ENCODE measurements around the gene B3GAT1.

B3GAT1 gene

GRCh38 chr11:134406264-134407185 is 5.5 kb downstream of the B3GAT1 start:
- Histone ChIP-seq H3K9ac (ENCODE audit: low read length) (no peak overlapping the region), H3K4me3 (ENCODE audit: low read length) (no peak overlapping the region), H3K9me3 (ENCODE audit: control insufficient read depth, low read depth, low read length) (no peaks in the 10 kb centered on the region), H3K36me3 (ENCODE audit: control insufficient read depth, low read depth, low read length) (no peaks in the 10 kb centered on the region), H3K27me3 (ENCODE audit: control insufficient read depth, insufficient read depth, low read length) (peaks cover 10% of the 10 kb centered on the region), H3K4me1 (ENCODE audit: control insufficient read depth, low read depth, low read length) (peaks cover 9% of the 10 kb centered on the region), H3K27ac (ENCODE audit: low read length) (no peak overlapping the region)

DNA sequence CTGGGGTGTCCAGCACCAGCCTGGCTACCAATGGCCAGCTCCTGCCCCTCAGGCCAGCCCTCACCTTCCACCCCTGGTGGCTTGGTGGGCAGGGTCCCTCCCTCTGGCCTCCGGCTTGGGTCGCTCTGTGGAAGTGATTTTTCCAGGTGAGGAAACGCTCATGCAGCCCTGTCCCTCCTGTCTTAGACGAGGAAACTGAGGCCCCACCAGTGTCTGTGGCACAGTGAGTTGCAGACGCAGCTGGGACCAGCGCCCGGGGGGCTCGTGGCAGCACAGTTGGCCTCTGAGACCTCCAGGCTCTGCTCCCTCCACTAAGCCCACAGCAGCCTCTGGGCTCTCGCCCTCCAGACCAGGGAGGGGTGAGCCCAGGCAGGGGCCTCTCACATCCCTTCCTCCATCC is 6.2 kb downstream of the B3GAT1 start:
- Histone ChIP-seq H3K36me3 (ENCODE audit: control insufficient read depth, low read depth, low read length) (no peaks in the 10 kb centered on the region), H3K27ac (ENCODE audit: low read length) (no peak overlapping the region), H3K9ac (ENCODE audit: low read length) (no peak overlapping the region), H3K27me3 (ENCODE audit: control insufficient read depth, insufficient read depth, low read length) (peaks cover 6% of the 10 kb centered on the region), H3K4me3 (ENCODE audit: low read length) (no peak overlapping the region), H3K9me3 (ENCODE audit: control insufficient read depth, low read depth, low read length) (no peaks in the 10 kb centered on the region), H3K4me1 (ENCODE audit: control insufficient read depth, low read depth, low read length) (peaks cover 6% of the 10 kb centered on the region)

- Histone ChIP-seq H3K4me1 (ENCODE audit: control insufficient read depth, low read depth, low read length) (peaks cover 2% of the 10 kb centered on the region), H3K27me3 (ENCODE audit: control insufficient read depth, insufficient read depth, low read length) (peaks cover 2% of the 10 kb centered on the region), H3K9me3 (ENCODE audit: control insufficient read depth, low read depth, low read length) (no peaks in the 10 kb centered on the region), H3K9ac (ENCODE audit: low read length) (no peak overlapping the region), H3K36me3 (ENCODE audit: control insufficient read depth, low read depth, low read length) (no peaks in the 10 kb centered on the region), H3K4me3 (ENCODE audit: low read length) (no peak overlapping the region), H3K27ac (ENCODE audit: low read length) (no peak overlapping the region)
Measured at GRCh38 chr11:134405436-134405835, 6.6 kb downstream of the B3GAT1 start.

- H3K4me1 ChIP-seq (ENCODE audit: control insufficient read depth, low read depth, low read length): no peaks in the 10 kb centered on the region
- H3K36me3 ChIP-seq (ENCODE audit: control insufficient read depth, low read depth, low read length): no peaks in the 10 kb centered on the region
- H3K27ac ChIP-seq (ENCODE audit: low read length): no peak overlapping the region
- no peak overlapping the region for H3K9ac ChIP-seq (ENCODE audit: low read length)
- no peaks in the 10 kb centered on the region for H3K9me3 ChIP-seq (ENCODE audit: control insufficient read depth, low read depth, low read length)
- H3K27me3 ChIP-seq (ENCODE audit: control insufficient read depth, insufficient read depth, low read length): no peaks in the 10 kb centered on the region
- H3K4me3 ChIP-seq (ENCODE audit: low read length): no peak overlapping the region
Measured at GRCh38 chr11:134404575-134405341, 7.3 kb downstream of the B3GAT1 start.

GRCh38 chr11:134402910-134403309 is 9.1 kb downstream of the B3GAT1 start:
- Histone ChIP-seq H3K4me1 (ENCODE audit: control insufficient read depth, low read depth, low read length) (no peaks in the 10 kb centered on the region), H3K27ac (ENCODE audit: low read length) (no peak overlapping the region), H3K9me3 (ENCODE audit: control insufficient read depth, low read depth, low read length) (no peaks in the 10 kb centered on the region), H3K9ac (ENCODE audit: low read length) (no peak overlapping the region), H3K36me3 (ENCODE audit: control insufficient read depth, low read depth, low read length) (no peaks in the 10 kb centered on the region), H3K27me3 (ENCODE audit: control insufficient read depth, insufficient read depth, low read length) (no peaks in the 10 kb centered on the region), H3K4me3 (ENCODE audit: low read length) (no peak overlapping the region)

DNA sequence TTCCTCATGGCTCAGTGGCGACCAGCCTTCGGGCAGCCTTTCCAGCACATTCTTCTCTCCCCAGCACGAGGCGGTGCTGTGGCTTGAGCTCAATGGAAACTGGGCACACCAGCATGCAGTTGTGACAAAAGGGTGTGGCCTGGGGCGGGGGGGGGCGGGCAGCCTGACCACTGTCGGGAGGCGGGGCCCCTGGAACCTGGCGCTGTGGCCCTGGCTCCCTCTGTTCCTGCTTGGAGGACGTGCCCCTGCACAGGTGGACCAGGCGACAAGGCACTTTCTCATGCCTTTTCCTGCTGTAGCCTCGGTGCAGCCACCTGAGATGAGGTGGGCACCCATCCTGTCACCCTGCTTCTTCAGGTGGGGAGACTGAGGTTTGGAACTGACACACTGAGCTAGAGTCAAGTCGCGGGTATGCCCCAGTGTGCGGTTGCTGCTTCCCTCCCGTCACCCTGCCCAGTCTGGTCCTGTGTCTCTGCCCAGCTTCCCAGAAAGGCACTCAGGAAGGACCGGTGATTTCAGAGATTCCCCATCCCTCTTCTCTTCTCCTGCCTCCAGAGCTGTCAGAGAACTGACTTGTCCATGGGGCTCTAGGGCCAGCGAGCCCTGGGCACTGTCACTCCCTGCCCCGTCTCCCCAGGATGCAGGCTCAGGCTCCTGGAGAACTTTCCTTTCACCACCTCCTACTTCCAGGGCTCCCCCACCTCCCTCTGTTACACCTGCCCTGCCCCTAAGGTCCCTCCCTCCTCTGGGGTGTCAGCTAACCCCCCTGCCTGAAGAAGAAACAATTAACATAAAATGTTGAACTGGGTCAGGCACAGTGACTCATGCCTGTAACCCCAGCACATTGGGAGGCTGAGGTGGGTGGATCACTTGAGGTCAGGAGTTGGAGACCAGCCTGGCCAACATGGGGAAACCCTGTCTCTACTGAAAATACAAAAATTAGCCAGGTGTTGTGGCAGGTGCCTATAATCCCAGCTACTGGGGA is 9.9 kb downstream of the B3GAT1 start:
- Histone ChIP-seq H3K4me3 (ENCODE audit: low read length) (no peak overlapping the region), H3K27me3 (ENCODE audit: control insufficient read depth, insufficient read depth, low read length) (no peaks in the 10 kb centered on the region), H3K9me3 (ENCODE audit: control insufficient read depth, low read depth, low read length) (no peaks in the 10 kb centered on the region), H3K9ac (ENCODE audit: low read length) (no peak overlapping the region), H3K4me1 (ENCODE audit: control insufficient read depth, low read depth, low read length) (no peaks in the 10 kb centered on the region), H3K27ac (ENCODE audit: low read length) (no peak overlapping the region), H3K36me3 (ENCODE audit: control insufficient read depth, low read depth, low read length) (no peaks in the 10 kb centered on the region)

DNA sequence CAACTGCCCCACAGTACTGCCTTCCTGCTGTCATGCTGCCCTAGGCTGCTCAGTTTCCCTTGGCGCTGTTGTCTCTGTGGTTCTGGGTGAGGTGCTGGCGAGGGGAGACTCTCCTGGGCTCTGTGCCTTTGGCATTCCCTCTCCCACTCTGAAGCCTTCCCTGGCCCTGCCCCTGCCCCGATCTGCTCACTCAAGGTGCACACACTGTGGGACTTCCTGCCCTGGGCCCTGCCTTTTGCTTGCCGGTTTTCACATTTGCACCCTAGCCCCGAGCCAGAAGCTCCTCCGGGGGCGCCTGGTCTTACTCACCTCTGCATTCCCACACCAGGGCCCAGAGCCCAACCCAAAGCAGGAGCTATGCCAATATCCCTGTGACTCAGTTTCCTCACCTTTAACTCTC is 12.0 kb downstream of the B3GAT1 start:
- H3K36me3 ChIP-seq (ENCODE audit: control insufficient read depth, low read depth, low read length): no peaks in the 10 kb centered on the region
- H3K27me3 ChIP-seq (ENCODE audit: control insufficient read depth, insufficient read depth, low read length): no peaks in the 10 kb centered on the region
- no peak overlapping the region for H3K27ac ChIP-seq (ENCODE audit: low read length)
- H3K4me3 ChIP-seq (ENCODE audit: low read length): no peak overlapping the region
- H3K4me1 ChIP-seq (ENCODE audit: control insufficient read depth, low read depth, low read length): no peaks in the 10 kb centered on the region
- H3K9ac ChIP-seq (ENCODE audit: low read length): no peak overlapping the region
- no peaks in the 10 kb centered on the region for H3K9me3 ChIP-seq (ENCODE audit: control insufficient read depth, low read depth, low read length)

GRCh38 chr11:134399293-134399654 is 12.8 kb downstream of the B3GAT1 start:
- no peak overlapping the region for H3K4me3 ChIP-seq (ENCODE audit: low read length)
- no peaks in the 10 kb centered on the region for H3K27me3 ChIP-seq (ENCODE audit: control insufficient read depth, insufficient read depth, low read length)
- H3K27ac ChIP-seq (ENCODE audit: low read length): no peak overlapping the region
- no peaks in the 10 kb centered on the region for H3K36me3 ChIP-seq (ENCODE audit: control insufficient read depth, low read depth, low read length)
- no peak overlapping the region for H3K9ac ChIP-seq (ENCODE audit: low read length)
- H3K4me1 ChIP-seq (ENCODE audit: control insufficient read depth, low read depth, low read length): no peaks in the 10 kb centered on the region
- H3K9me3 ChIP-seq (ENCODE audit: control insufficient read depth, low read depth, low read length): no peaks in the 10 kb centered on the region

DNA sequence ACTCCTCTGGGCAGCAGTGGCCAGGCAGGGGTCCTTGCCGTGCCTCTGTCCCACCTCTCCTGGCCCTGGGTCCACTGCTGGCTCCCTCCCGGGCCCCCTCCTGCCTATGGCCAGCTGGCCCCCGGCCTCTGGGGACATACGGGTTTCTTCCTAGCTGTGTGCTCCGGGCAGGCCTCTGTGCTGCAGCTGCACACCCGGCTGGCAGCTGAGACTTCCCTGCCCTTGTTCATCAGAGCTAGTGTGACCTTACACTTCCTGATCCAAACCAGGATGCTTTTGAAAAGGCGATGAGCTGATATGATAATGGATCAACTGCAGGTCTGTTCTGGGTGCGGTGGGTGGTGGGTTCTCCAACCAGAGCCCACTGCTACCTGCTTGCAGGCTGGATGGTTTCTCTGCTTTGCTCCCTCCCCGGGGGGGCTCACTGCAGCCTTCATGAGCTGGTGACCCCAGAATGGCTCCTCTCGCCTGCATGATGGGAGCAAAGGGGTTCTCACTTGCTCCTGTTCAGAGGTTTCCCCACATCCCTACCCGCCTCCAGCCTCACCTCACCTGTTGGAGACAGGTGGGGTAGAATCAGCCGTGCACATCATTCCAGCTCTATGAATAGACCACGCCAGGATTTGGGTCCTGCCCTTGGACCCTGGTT is 13.3 kb downstream of the B3GAT1 start:
- Histone ChIP-seq H3K9me3 (ENCODE audit: control insufficient read depth, low read depth, low read length) (no peaks in the 10 kb centered on the region), H3K36me3 (ENCODE audit: control insufficient read depth, low read depth, low read length) (no peaks in the 10 kb centered on the region), H3K27ac (ENCODE audit: low read length) (no peak overlapping the region), H3K4me1 (ENCODE audit: control insufficient read depth, low read depth, low read length) (no peaks in the 10 kb centered on the region), H3K4me3 (ENCODE audit: low read length) (no peak overlapping the region), H3K27me3 (ENCODE audit: control insufficient read depth, insufficient read depth, low read length) (no peaks in the 10 kb centered on the region), H3K9ac (ENCODE audit: low read length) (no peak overlapping the region)

DNA sequence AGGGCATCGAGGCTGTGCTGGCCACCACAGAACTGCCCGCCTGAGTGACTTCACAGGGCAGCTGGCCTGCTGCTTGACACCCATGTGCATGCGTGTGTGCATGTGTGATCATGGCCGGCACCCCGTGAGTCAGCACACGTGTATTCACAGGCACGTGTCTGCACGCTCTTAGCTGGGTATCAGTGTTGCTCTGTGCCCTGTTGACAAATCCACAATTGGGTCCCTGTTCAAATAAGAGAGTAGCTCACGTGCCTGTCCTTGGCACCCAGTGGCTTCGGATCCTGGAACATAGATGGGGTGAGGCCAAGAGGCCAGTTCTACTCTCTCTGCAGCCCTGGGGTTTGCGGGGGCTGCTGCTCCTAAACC is 14.0 kb downstream of the B3GAT1 start:
- Histone ChIP-seq H3K4me3 (ENCODE audit: low read length) (no peak overlapping the region), H3K9ac (ENCODE audit: low read length) (no peak overlapping the region), H3K36me3 (ENCODE audit: control insufficient read depth, low read depth, low read length) (peaks cover 3% of the 10 kb centered on the region), H3K27me3 (ENCODE audit: control insufficient read depth, insufficient read depth, low read length) (no peaks in the 10 kb centered on the region), H3K4me1 (ENCODE audit: control insufficient read depth, low read depth, low read length) (no peaks in the 10 kb centered on the region), H3K27ac (ENCODE audit: low read length) (no peak overlapping the region), H3K9me3 (ENCODE audit: control insufficient read depth, low read depth, low read length) (no peaks in the 10 kb centered on the region)

Measured in iPS-18a (cell line).